HepG2 (cell line): ENCODE data around the gene SLC15A1. TPM values are rescaled to one million over a fixed set of nuclear protein-coding genes. Genes with fewer than 3 reads are reported as not detected.

Source experiments
- BCL6 ChIP-seq: IDR thresholded peaks from 2 replicates; pipeline ENCODE4 v1.6.1; 2016; ENCODE audit warnings: missing genetic modification reagents, missing compliant biosample characterization
- BORCS8-MEF2B ChIP-seq: sonication (generic); formaldehyde crosslinking; IDR thresholded peaks from 2 replicates; pipeline ENCODE4 v1.8.0; 2022; ENCODE audit warnings: mild to moderate bottlenecking, missing genetic modification reagents
- HOXA3 ChIP-seq: sonication (generic); formaldehyde crosslinking; IDR thresholded peaks from 2 replicates; pipeline ENCODE4 v1.5.0; 2020; ENCODE audit warnings: missing genetic modification reagents
- LCORL ChIP-seq, 2 experiments: fragments of 450-650 bp in 1 of 2; sonication (generic) in 1 of 2; formaldehyde crosslinking in 1 of 2; IDR thresholded peaks; 2 replicates each; pipeline versions ENCODE4 v1.5.0 to v1.6.1; 2017 to 2020; ENCODE audit warnings: antibody characterized with exemption in 1 of 2, missing genetic modification reagents in 1 of 2
- NR1H2 ChIP-seq: sonication (generic); formaldehyde crosslinking; IDR thresholded peaks from 2 replicates; pipeline ENCODE4 v1.8.1; 2022; ENCODE audit warnings: low read depth, missing genetic modification reagents, borderline replicate concordance
- RARA ChIP-seq: IDR thresholded peaks from 2 replicates; pipeline ENCODE4 v1.6.1; 2016; ENCODE audit warnings: missing genetic modification reagents, missing compliant biosample characterization
- ZFP37 ChIP-seq: sonication (generic); formaldehyde crosslinking; IDR thresholded peaks from 2 replicates; pipeline ENCODE4 v1.4.0; 2020; ENCODE audit warnings: missing genetic modification reagents, borderline replicate concordance
- ZNF350 ChIP-seq: sonication (generic); formaldehyde crosslinking; IDR thresholded peaks from 2 replicates; pipeline ENCODE4 v1.4.0; 2020; ENCODE audit warnings: mild to moderate bottlenecking, low read depth, missing genetic modification reagents, borderline replicate concordance
- ZNF501 ChIP-seq: sonication (generic); formaldehyde crosslinking; IDR thresholded peaks from 2 replicates; pipeline ENCODE4 v1.5.1; 2020; ENCODE audit warnings: mild to moderate bottlenecking, moderate library complexity, missing genetic modification reagents
- ZNF652 ChIP-seq: IDR thresholded peaks from 2 replicates; pipeline ENCODE4 v1.6.1; 2016; ENCODE audit warnings: low read depth, borderline replicate concordance
- polyA plus RNA-seq, 8 experiments: library from polyadenylated mRNA; depleted of rRNA in 3 of 8; stranded (reverse) in 7 of 8; unstranded in 1 of 8; fragments of >200 nt; fragmentation: Illumina TruSeq in 4 of 8; extraction: Trizol in 4 of 8; gene quantifications; 2 replicates each; pipeline versions ENCODE4 v1.2.1 to v1.2.3, GENCODE V29; 2011 to 2016; ENCODE audit warnings: low read depth in 4 of 8, missing spikeins in 1 of 8, mixed read lengths in 1 of 8; ENCODE audit not compliant: insufficient read depth in 1 of 8
- total RNA-seq, 5 experiments: library from RNA; depleted of rRNA; stranded (reverse); fragments of >200 nt; fragmentation: Illumina TruSeq; extraction: Trizol; gene quantifications; 2 replicates each; pipeline ENCODE4 v1.2.3, GENCODE V29; 2016; ENCODE audit warnings: low read depth in 1 of 5
- TF ChIP-seq, protein P1 (sequence below): sonication (generic); formaldehyde crosslinking; IDR thresholded peaks from 2 replicates; pipeline ENCODE4 v1.5.1; 2020; ENCODE audit warnings: mild to moderate bottlenecking, missing genetic modification reagents, moderate library complexity
- TF ChIP-seq, protein P2 (sequence below): sonication (generic); formaldehyde crosslinking; IDR thresholded peaks from one replicate; pipeline ENCODE4 v1.5.1; 2020; ENCODE audit warnings: mild to moderate bottlenecking, missing genetic modification reagents; ENCODE audit errors: not compliant biosample characterization
- TF ChIP-seq, protein P3 (sequence below): sonication (generic); formaldehyde crosslinking; IDR thresholded peaks from 2 replicates; pipeline ENCODE4 v1.8.0; 2023; ENCODE audit warnings: mild to moderate bottlenecking, missing genetic modification reagents

SLC15A1 gene
- total and polyA plus RNA-seq, 2 of the 13 experiments (the other 11 are each of a cell fraction or from before 2014, with no cell fraction given): 0.17 to 0.20 TPM

DNA sequence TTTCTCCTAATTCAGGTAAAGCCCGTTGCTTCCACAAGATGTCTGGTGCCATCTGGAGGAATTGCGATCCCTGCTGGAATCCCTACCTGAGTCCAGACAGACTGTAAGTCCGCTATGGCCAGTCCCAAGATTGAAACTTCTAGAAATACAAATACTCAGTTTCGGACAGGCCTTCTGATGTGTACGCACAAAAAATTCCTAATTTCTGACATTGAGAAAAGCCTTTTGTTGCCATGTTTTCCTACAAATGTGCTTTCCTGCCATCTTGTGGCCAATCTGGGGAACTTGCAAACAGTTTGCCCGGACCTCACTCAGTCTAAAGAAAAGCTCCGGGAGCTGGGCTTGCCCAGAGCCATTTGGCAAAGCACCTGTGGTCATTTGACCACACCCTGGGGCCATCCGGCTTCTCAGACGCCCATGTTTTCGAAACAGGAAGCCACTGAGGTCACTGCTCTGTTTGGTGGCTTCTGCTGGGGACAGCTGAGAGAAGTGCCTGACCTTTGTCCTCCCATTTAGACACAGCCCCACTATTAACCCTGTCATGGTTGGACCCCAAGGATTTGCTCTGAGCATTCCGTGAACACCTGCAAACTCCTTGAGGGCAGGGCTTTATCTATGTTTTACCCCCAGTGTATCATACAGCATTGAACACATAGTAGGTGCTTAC lies 79.4 kb downstream of the SLC15A1 start (continued):
- TF ChIP-seq, protein P1, sequence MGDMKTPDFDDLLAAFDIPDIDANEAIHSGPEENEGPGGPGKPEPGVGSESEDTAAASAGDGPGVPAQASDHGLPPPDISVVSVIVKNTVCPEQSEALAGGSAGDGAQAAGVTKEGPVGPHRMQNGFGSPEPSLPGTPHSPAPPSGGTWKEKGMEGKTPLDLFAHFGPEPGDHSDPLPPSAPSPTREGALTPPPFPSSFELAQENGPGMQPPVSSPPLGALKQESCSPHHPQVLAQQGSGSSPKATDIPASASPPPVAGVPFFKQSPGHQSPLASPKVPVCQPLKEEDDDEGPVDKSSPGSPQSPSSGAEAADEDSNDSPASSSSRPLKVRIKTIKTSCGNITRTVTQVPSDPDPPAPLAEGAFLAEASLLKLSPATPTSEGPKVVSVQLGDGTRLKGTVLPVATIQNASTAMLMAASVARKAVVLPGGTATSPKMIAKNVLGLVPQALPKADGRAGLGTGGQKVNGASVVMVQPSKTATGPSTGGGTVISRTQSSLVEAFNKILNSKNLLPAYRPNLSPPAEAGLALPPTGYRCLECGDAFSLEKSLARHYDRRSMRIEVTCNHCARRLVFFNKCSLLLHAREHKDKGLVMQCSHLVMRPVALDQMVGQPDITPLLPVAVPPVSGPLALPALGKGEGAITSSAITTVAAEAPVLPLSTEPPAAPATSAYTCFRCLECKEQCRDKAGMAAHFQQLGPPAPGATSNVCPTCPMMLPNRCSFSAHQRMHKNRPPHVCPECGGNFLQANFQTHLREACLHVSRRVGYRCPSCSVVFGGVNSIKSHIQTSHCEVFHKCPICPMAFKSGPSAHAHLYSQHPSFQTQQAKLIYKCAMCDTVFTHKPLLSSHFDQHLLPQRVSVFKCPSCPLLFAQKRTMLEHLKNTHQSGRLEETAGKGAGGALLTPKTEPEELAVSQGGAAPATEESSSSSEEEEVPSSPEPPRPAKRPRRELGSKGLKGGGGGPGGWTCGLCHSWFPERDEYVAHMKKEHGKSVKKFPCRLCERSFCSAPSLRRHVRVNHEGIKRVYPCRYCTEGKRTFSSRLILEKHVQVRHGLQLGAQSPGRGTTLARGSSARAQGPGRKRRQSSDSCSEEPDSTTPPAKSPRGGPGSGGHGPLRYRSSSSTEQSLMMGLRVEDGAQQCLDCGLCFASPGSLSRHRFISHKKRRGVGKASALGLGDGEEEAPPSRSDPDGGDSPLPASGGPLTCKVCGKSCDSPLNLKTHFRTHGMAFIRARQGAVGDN (CRISPR knock-in tag): peak; percentile 34; the same call in 1 of the 2 replicates
- TF ChIP-seq HOXA3 (CRISPR knock-in tag) (peak; percentile 31; the same call in 1 of the 2 replicates), ZNF652 (CRISPR knock-in tag) (peak; percentile 97), ZNF501 (CRISPR knock-in tag) (0 out of 2 replicates have a peak, but pooled peaks have one; percentile 22), BORCS8-MEF2B (no peak), RARA (CRISPR knock-in tag) (peak; percentile 55), ZFP37 (CRISPR knock-in tag) (0 out of 2 replicates have a peak, but pooled peaks have one; percentile 37), NR1H2 (no peak), LCORL (IDR thresholded peaks at IDR 0.05) (no peak), LCORL (CRISPR knock-in tag; IDR thresholded peaks at IDR 0.05) (peak; percentile 56), ZNF350 (CRISPR knock-in tag) (peak; percentile 28; the same call in 1 of the 2 replicates), BCL6 (no peak)
- TF ChIP-seq, protein P2, sequence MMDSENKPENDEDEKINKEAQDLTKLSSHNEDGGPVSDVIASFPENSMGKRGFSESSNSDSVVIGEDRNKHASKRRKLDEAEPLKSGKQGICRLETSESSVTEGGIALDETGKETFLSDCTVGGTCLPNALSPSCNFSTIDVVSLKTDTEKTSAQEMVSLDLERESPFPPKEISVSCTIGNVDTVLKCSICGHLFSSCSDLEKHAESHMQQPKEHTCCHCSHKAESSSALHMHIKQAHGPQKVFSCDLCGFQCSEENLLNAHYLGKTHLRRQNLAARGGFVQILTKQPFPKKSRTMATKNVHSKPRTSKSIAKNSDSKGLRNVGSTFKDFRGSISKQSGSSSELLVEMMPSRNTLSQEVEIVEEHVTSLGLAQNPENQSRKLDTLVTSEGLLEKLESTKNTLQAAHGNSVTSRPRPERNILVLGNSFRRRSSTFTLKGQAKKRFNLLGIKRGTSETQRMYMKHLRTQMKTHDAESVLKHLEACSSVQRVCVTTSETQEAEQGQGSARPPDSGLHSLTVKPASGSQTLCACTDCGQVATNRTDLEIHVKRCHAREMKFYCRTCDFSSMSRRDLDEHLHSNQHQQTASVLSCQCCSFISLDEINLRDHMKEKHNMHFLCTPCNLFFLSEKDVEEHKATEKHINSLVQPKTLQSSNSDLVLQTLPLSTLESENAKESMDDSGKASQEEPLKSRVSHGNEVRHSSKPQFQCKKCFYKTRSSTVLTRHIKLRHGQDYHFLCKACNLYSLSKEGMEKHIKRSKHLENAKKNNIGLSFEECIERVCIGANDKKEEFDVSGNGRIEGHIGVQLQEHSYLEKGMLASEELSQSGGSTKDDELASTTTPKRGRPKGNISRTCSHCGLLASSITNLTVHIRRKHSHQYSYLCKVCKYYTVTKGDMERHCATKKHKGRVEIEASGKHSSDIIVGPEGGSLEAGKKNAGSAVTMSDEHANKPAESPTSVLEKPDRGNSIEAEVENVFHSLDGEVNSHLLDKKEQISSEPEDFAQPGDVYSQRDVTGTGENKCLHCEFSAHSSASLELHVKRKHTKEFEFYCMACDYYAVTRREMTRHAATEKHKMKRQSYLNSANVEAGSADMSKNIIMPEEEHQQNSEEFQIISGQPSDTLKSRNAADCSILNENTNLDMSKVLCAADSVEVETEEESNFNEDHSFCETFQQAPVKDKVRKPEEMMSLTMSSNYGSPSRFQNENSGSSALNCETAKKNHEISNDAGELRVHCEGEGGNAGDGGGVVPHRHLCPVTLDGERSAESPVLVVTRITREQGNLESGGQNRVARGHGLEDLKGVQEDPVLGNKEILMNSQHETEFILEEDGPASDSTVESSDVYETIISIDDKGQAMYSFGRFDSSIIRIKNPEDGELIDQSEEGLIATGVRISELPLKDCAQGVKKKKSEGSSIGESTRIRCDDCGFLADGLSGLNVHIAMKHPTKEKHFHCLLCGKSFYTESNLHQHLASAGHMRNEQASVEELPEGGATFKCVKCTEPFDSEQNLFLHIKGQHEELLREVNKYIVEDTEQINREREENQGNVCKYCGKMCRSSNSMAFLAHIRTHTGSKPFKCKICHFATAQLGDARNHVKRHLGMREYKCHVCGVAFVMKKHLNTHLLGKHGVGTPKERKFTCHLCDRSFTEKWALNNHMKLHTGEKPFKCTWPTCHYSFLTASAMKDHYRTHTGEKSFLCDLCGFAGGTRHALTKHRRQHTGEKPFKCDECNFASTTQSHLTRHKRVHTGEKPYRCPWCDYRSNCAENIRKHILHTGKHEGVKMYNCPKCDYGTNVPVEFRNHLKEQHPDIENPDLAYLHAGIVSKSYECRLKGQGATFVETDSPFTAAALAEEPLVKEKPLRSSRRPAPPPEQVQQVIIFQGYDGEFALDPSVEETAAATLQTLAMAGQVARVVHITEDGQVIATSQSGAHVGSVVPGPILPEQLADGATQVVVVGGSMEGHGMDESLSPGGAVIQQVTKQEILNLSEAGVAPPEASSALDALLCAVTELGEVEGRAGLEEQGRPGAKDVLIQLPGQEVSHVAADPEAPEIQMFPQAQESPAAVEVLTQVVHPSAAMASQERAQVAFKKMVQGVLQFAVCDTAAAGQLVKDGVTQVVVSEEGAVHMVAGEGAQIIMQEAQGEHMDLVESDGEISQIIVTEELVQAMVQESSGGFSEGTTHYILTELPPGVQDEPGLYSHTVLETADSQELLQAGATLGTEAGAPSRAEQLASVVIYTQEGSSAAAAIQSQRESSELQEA: no peak
- TF ChIP-seq, protein P3, sequence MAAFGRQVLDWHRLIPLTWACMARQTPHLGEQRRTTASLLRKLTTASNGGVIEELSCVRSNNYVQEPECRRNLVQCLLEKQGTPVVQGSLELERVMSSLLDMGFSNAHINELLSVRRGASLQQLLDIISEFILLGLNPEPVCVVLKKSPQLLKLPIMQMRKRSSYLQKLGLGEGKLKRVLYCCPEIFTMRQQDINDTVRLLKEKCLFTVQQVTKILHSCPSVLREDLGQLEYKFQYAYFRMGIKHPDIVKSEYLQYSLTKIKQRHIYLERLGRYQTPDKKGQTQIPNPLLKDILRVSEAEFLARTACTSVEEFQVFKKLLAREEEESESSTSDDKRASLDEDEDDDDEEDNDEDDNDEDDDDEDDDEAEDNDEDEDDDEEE (CRISPR knock-in tag): no peak
